H1 (cell line): ENCODE results near the gene RNF157. TPM values are rescaled to one million over a fixed set of nuclear protein-coding genes. Genes with fewer than 3 reads are reported as not detected.

Experiments
- CTCF ChIA-PET: fragments of 300-600 bp; sonication (Branson Sonifier 250); formaldehyde crosslinking; loops from one replicate; lab custom pipeline; 2021; ENCODE audit not compliant: partially characterized antibody; lab: Charles Lee
- POLR2A ChIA-PET: fragments of 300-600 bp; sonication (Branson Sonifier 250); formaldehyde crosslinking; loops from one replicate; lab custom pipeline; 2021; ENCODE audit warnings: inconsistent platforms; ENCODE audit not compliant: partially characterized antibody; lab: Charles Lee
- DNase-seq, 2 experiments: peaks; one replicate each; pipeline versions ENCODE4 v3.0.0 to v3.0.0-alpha.2; 2010 to 2022; ENCODE audit warnings: low spot score in 2 of 2, low read depth in 1 of 2, mixed read lengths in 1 of 2
- FAIRE-seq: peaks from 2 replicates; lab custom pipeline; 2011; peaks lifted over from hg19 to GRCh38; lab: Jason Lieb, UNC
- H2AFZ ChIP-seq: 2 replicates; pipeline ENCODE4 v1.8.1; 2012; ENCODE audit warnings: low read length, inconsistent platforms
- H2AK5ac ChIP-seq: 2 replicates; pipeline ENCODE4 v1.6.1; 2013; ENCODE audit warnings: low read depth, low read length
- H2BK120ac ChIP-seq: replicated peaks from 2 replicates; pipeline ENCODE3; 2013; ENCODE audit warnings: low read depth, low read length, inconsistent platforms
- H2BK12ac ChIP-seq: 2 replicates; pipeline ENCODE4 v1.6.1; 2013; ENCODE audit warnings: low read depth, low read length
- H2BK15ac ChIP-seq: 2 replicates; pipeline ENCODE4 v1.6.1; 2013; ENCODE audit warnings: low read length
- H2BK20ac ChIP-seq: 2 replicates; pipeline ENCODE4 v1.6.1; 2013; ENCODE audit warnings: low read length
- H2BK5ac ChIP-seq: 2 replicates; pipeline ENCODE4 v1.6.1; 2013; ENCODE audit warnings: low read depth, low read length
- H3K14ac ChIP-seq: 2 replicates; pipeline ENCODE4 v1.6.1; 2013; ENCODE audit warnings: inconsistent platforms; ENCODE audit not compliant: insufficient read length
- H3K18ac ChIP-seq: 2 replicates; pipeline ENCODE4 v1.6.1; 2013; ENCODE audit warnings: low read length; ENCODE audit errors: extremely low read depth
- H3K23ac ChIP-seq: 2 replicates; pipeline ENCODE4 v1.6.1; 2013; ENCODE audit warnings: inconsistent platforms; ENCODE audit not compliant: insufficient read length
- H3K23me2 ChIP-seq: 2 replicates; pipeline ENCODE4 v1.6.1; 2013; ENCODE audit warnings: low read depth, low read length
- H3K27ac ChIP-seq: 2 replicates; pipeline ENCODE4 v1.6.1; 2011; ENCODE audit warnings: low read depth, low read length, inconsistent platforms
- H3K27me3 ChIP-seq, 4 experiments: replicated peaks in 1 of 4; 1 replicate in 1 of 4; 2 replicates in 3 of 4; pipeline versions ENCODE4 v1.6.1 to v1.8.1; 2011 to 2013; ENCODE audit warnings: low read length in 3 of 4, mild to moderate bottlenecking in 3 of 4, inconsistent platforms in 2 of 4, mixed read lengths in 2 of 4, moderate library complexity in 1 of 4; ENCODE audit not compliant: control insufficient read depth in 3 of 4, insufficient read depth in 3 of 4; ENCODE audit errors: extremely low read depth in 1 of 4
- H3K36me3 ChIP-seq, 4 experiments: 2 replicates each; pipeline versions ENCODE4 v1.6.1 to v1.8.1; 2011 to 2013; ENCODE audit warnings: mild to moderate bottlenecking in 4 of 4, low read length in 3 of 4, moderate library complexity in 2 of 4, control low read depth in 1 of 4, inconsistent platforms in 1 of 4; ENCODE audit not compliant: insufficient read depth in 4 of 4, control insufficient read depth in 2 of 4
- H3K4ac ChIP-seq: replicated peaks from 2 replicates; pipeline ENCODE3; 2013; ENCODE audit warnings: low read length, low read depth, mixed read lengths, inconsistent platforms; ENCODE audit not compliant: insufficient read length
- H3K4me1 ChIP-seq, 4 experiments: replicated peaks in 1 of 4; 1 replicate in 1 of 4; 2 replicates in 3 of 4; pipeline versions ENCODE4 v1.6.1 to v1.8.1; 2011 to 2013; ENCODE audit warnings: low read length in 3 of 4, inconsistent platforms in 2 of 4, mixed read lengths in 1 of 4; ENCODE audit not compliant: insufficient read depth in 4 of 4, control insufficient read depth in 3 of 4
- H3K4me2 ChIP-seq, 2 experiments: 2 replicates each; pipeline versions ENCODE4 v1.6.1 to v1.8.1; 2011 to 2013; ENCODE audit warnings: low read depth in 2 of 2, low read length in 2 of 2, control low read depth in 1 of 2, inconsistent platforms in 1 of 2, mild to moderate bottlenecking in 1 of 2; ENCODE audit not compliant: insufficient read depth in 1 of 2
- H3K4me3 ChIP-seq, 4 experiments: fragments of 200-600, 300-600 bp in 1 of 4; sonication (generic), shearing (Covaris generic), sonication (Bioruptor Twin) in 1 of 4; 2 replicates each; pipeline versions ENCODE4 v1.5.1 to v1.8.1; 2011 to 2016; ENCODE audit warnings: low read length in 4 of 4, low read depth in 3 of 4, control low read depth in 2 of 4, inconsistent platforms in 2 of 4, mild to moderate bottlenecking in 2 of 4, mixed read lengths in 1 of 4, moderate library complexity in 1 of 4; ENCODE audit not compliant: insufficient read depth in 2 of 4; ENCODE audit errors: extremely low read depth in 1 of 4
- H3K56ac ChIP-seq: replicated peaks from 2 replicates; pipeline ENCODE3; 2013; ENCODE audit warnings: low read depth, mild to moderate bottlenecking, mixed read lengths, low read length, inconsistent platforms; ENCODE audit not compliant: insufficient read length
- H3K79me1 ChIP-seq: 2 replicates; pipeline ENCODE4 v1.6.1; 2013; ENCODE audit warnings: low read depth, low read length, control low read depth
- H3K79me2 ChIP-seq, 2 experiments: 2 replicates each; pipeline versions ENCODE4 v1.6.1 to v1.8.1; 2012 to 2013; ENCODE audit warnings: low read length in 2 of 2, mild to moderate bottlenecking in 2 of 2, inconsistent platforms in 1 of 2; ENCODE audit not compliant: insufficient read depth in 2 of 2, control insufficient read depth in 1 of 2
- H3K9ac ChIP-seq, 4 experiments: replicated peaks in 1 of 4; 1 replicate in 1 of 4; 2 replicates in 3 of 4; pipeline versions ENCODE4 v1.6.1 to v1.8.1; 2011 to 2013; ENCODE audit warnings: low read depth in 3 of 4, low read length in 3 of 4, control low read depth in 2 of 4, mild to moderate bottlenecking in 2 of 4, moderate library complexity in 2 of 4, inconsistent platforms in 1 of 4; ENCODE audit errors: extremely low read depth in 1 of 4
- H3K9me3 ChIP-seq, 2 experiments: 2 replicates each; pipeline versions ENCODE4 v1.6.1 to v1.8.1; 2012 to 2013; ENCODE audit warnings: mild to moderate bottlenecking in 2 of 2, moderate library complexity in 2 of 2, control low read depth in 1 of 2, inconsistent platforms in 1 of 2, low read depth in 1 of 2, low read length in 1 of 2, mixed read lengths in 1 of 2; ENCODE audit not compliant: insufficient read depth in 2 of 2
- H4K20me1 ChIP-seq, 2 experiments: replicated peaks in 1 of 2; 2 replicates each; pipeline versions ENCODE3 to v1.8.1; 2011 to 2013; ENCODE audit warnings: inconsistent platforms in 2 of 2, low read length in 2 of 2, mild to moderate bottlenecking in 1 of 2; ENCODE audit not compliant: insufficient read depth in 2 of 2, control insufficient read depth in 1 of 2
- H4K5ac ChIP-seq: 2 replicates; pipeline ENCODE4 v1.6.1; 2013; ENCODE audit warnings: low read length, low read depth, mixed read lengths, inconsistent platforms; ENCODE audit not compliant: insufficient read length
- H4K8ac ChIP-seq: 2 replicates; pipeline ENCODE4 v1.8.0; 2013; ENCODE audit warnings: mild to moderate bottlenecking, moderate library complexity, low read length, inconsistent platforms; ENCODE audit not compliant: insufficient read depth; ENCODE audit errors: extremely low read depth
- H4K91ac ChIP-seq: replicated peaks from 2 replicates; pipeline ENCODE3; 2013; ENCODE audit warnings: low read length, mixed read lengths, inconsistent platforms; ENCODE audit not compliant: insufficient read length
- ATF3 ChIP-seq: IDR thresholded peaks from 2 replicates; pipeline ENCODE4 v1.6.1; 2011; ENCODE audit warnings: low read depth, mild to moderate bottlenecking, low read length; ENCODE audit not compliant: insufficient read depth
- BCL11A ChIP-seq, 2 experiments: IDR thresholded peaks; one replicate each; pipeline ENCODE4 v1.6.1; 2011; ENCODE audit warnings: low read depth in 2 of 2, low read length in 2 of 2, mild to moderate bottlenecking in 2 of 2
- CREB1 ChIP-seq: IDR thresholded peaks from 2 replicates; pipeline ENCODE4 v1.6.1; 2012; ENCODE audit warnings: inconsistent platforms
- CTCF ChIP-seq, 3 experiments: IDR thresholded peaks; 1 replicate in 2 of 3; 2 replicates in 1 of 3; pipeline versions ENCODE4 v1.5.1 to v1.6.1; 2011; ENCODE audit warnings: low read length in 3 of 3, mild to moderate bottlenecking in 3 of 3, inconsistent platforms in 2 of 3, low read depth in 1 of 3, moderate library complexity in 1 of 3; ENCODE audit not compliant: insufficient read depth in 1 of 3; ENCODE audit errors: control extremely low read depth in 1 of 3
- EP300 ChIP-seq, 2 experiments: IDR thresholded peaks; 1 replicate in 1 of 2; 2 replicates in 1 of 2; pipeline ENCODE4 v1.6.1; 2011 to 2012; ENCODE audit warnings: low read depth in 2 of 2, low read length in 2 of 2, mild to moderate bottlenecking in 2 of 2, borderline replicate concordance in 1 of 2, inconsistent platforms in 1 of 2, moderate library complexity in 1 of 2
- HDAC6 ChIP-seq: IDR thresholded peaks from one replicate; pipeline ENCODE4 v1.7.1; 2012; ENCODE audit warnings: low read depth, mild to moderate bottlenecking, inconsistent platforms, low read length, moderate library complexity
- KDM4A ChIP-seq: IDR thresholded peaks from one replicate; pipeline ENCODE4 v1.7.1; 2012; ENCODE audit warnings: low read depth, mild to moderate bottlenecking, moderate library complexity, low read length, inconsistent platforms; ENCODE audit not compliant: severe bottlenecking
- POLR2A ChIP-seq, 2 experiments: IDR thresholded peaks; 1 replicate in 1 of 2; 2 replicates in 1 of 2; pipeline ENCODE4 v1.6.1; 2011; ENCODE audit warnings: low read depth in 2 of 2, low read length in 2 of 2, mild to moderate bottlenecking in 2 of 2; ENCODE audit errors: control extremely low read depth in 1 of 2
- SUZ12 ChIP-seq: fragments of 200-600 bp; sonication (generic); IDR thresholded peaks from 2 replicates; pipeline ENCODE4 v1.6.1; 2012; ENCODE audit warnings: mild to moderate bottlenecking, inconsistent platforms, low read length, moderate library complexity, mixed read lengths
- TCF12 ChIP-seq: IDR thresholded peaks from 2 replicates; pipeline ENCODE4 v1.6.1; 2011; ENCODE audit warnings: low read depth, mild to moderate bottlenecking, low read length
- YY1 ChIP-seq: IDR thresholded peaks from 2 replicates; pipeline ENCODE4 v1.6.1; 2011; ENCODE audit warnings: low read depth, mild to moderate bottlenecking, low read length
- WGBS, 2 experiments: shearing (Covaris generic) in 1 of 2; methylation state at CpG; one replicate each; pipeline versions ENCODE4 v1.1.6 to v1.1.7; 2013 to 2015; ENCODE audit warnings: low lambda C conversion rate in 2 of 2, mixed read lengths in 2 of 2, inconsistent platforms in 1 of 2, low coverage in 1 of 2, missing lambda C conversion rate in 1 of 2; ENCODE audit not compliant: insufficient replicate concordance in 2 of 2, insufficient coverage in 1 of 2, insufficient read length in 1 of 2; ENCODE audit errors: extremely low coverage in 1 of 2, missing lambda C conversion rate in 1 of 2; 5-methylcytosine and 5-hydroxymethylcytosine counted together
- polyA plus RNA-seq, 7 experiments: library from polyadenylated mRNA; depleted of rRNA in 3 of 7; stranded (reverse) in 5 of 7; unstranded in 2 of 7; fragments of >200 nt in 5 of 7; fragments of 200-250 nt in 2 of 7; gene quantifications; 1 replicate in 5 of 7; 2 replicates in 1 of 7; 4 replicates in 1 of 7; pipeline versions ENCODE4 v1.2.1 to v1.2.3, GENCODE V29; 2011 to 2013; ENCODE audit warnings: missing spikeins in 2 of 7, mixed read lengths in 2 of 7
- total RNA-seq: library from RNA; stranded (reverse); fragmentation: NEBNext Ultra II Directional; extraction: Animal tissue kit (Norgen Biotek cat#: 25700); gene quantifications from 2 replicates; pipeline ENCODE4 v1.2.1, GENCODE V29; 2021

Gene RNF157
- total and polyA plus RNA-seq, 2 of the 8 experiments (the other 6 are each of a cell fraction or from before 2014, with no cell fraction given), result 13.4 to 16.7 TPM

GRCh38 chr17:76237859-76238313 lies 2.4 kb downstream of the RNF157 start:
- H4K20me1 ChIP-seq, result no peaks in the 10 kb centered on the region
- FAIRE-seq (no peak), DNase-seq (no peak)
- ChIA-PET CTCF (interaction anchor here (0.5 to 2.4 kb wide), 7 partner anchors 35 to 434 kb away, joined by 3 to 19 read pairs (median 4); no protein-coding TSS in a partner anchor), POLR2A (interaction anchor here (1.1 kb wide), 1 partner anchor 43 kb away, joined by 3 read pairs; no protein-coding TSS in a partner anchor)
- no peak overlapping the region for H3K23ac ChIP-seq
- H3K4ac ChIP-seq, result no peak overlapping the region
- 0 out of 4 replicates have a peak, but pooled peaks cover 0 to 2% of the 10 kb centered on the region in 2 experiments for H3K79me2 ChIP-seq
- H3K4me3 ChIP-seq, result no peak overlapping the region
- H2BK15ac ChIP-seq, result no peak overlapping the region
- peaks cover 0 to 6% (median 4%) of the 10 kb centered on the region in 4 experiments; a peak in 5 of 7 replicates for H3K4me1 ChIP-seq
- H4K91ac ChIP-seq, result no peak overlapping the region
- H3K14ac ChIP-seq, result no peak overlapping the region
- no peak overlapping the region for H3K18ac ChIP-seq
- H3K4me2 ChIP-seq, result no peak overlapping the region
- H2BK120ac ChIP-seq, result no peak overlapping the region
- H2AK5ac ChIP-seq, result no peak overlapping the region
- H4K8ac ChIP-seq, result no peak overlapping the region
- no peak overlapping the region for H3K27ac ChIP-seq
- TF ChIP-seq ATF3 (no peak), CREB1 (no peak), CTCF (IDR thresholded peaks at IDR 0.05; ENCODE audit: control extremely low read depth in 1 of 3, insufficient read depth in 1 of 3, low read depth in 1 of 3, low read length in 3 of 3) (no peak), SUZ12 (no peak), YY1 (no peak), EP300 (IDR thresholded peaks at IDR 0.05; ENCODE audit: borderline replicate concordance in 1 of 2, low read depth in 2 of 2, low read length in 2 of 2) (no peak), BCL11A (IDR thresholded peaks at IDR 0.05; ENCODE audit: low read depth in 2 of 2, low read length in 2 of 2) (no peak), HDAC6 (no peak), POLR2A (IDR thresholded peaks at IDR 0.05; ENCODE audit: control extremely low read depth in 1 of 2, low read depth in 2 of 2, low read length in 2 of 2) (no peak), KDM4A (no peak), TCF12 (no peak)
- H3K9me3 ChIP-seq, result no peaks in the 10 kb centered on the region
- H2BK20ac ChIP-seq, result no peak overlapping the region
- H3K56ac ChIP-seq, result no peak overlapping the region
- H4K5ac ChIP-seq, result no peak overlapping the region
- no peak overlapping the region for H2AFZ ChIP-seq
- peaks cover 11% of the 10 kb centered on the region for H3K23me2 ChIP-seq
- H2BK12ac ChIP-seq, result no peak overlapping the region
- H3K36me3 ChIP-seq, result no peaks in the 10 kb centered on the region
- no peaks in the 10 kb centered on the region for H3K79me1 ChIP-seq
- WGBS, 2 experiments, result 86% methylated on average over 7 of the region's 7 CpGs; no CpG with 5 or more reads in 1 of the 2 experiments
- no peak overlapping the region for H3K9ac ChIP-seq
- no peak overlapping the region for H2BK5ac ChIP-seq
- H3K27me3 ChIP-seq, result peaks cover 5 to 42% (median 31%) of the 10 kb centered on the region in 4 experiments
